ENCODE data around the gene SLC2A8.

Gene SLC2A8

GRCh38 chr9:127419348-127419747 is 22.4 kb downstream of the SLC2A8 start:
- H3K4me1 ChIP-seq (ENCODE audit: control insufficient read depth, insufficient read depth, low read length, poor library complexity, severe bottlenecking) = peaks cover 12% of the 10 kb centered on the region
- no peak overlapping the region for H3K27ac ChIP-seq (ENCODE audit: low read depth, low read length, severe bottlenecking)
- no peak overlapping the region for H3K4me3 ChIP-seq (ENCODE audit: extremely low read depth, insufficient read depth, low read length, poor library complexity, severe bottlenecking)
- no peaks in the 10 kb centered on the region for H3K9me3 ChIP-seq (ENCODE audit: control insufficient read depth, low read length)
- H3K36me3 ChIP-seq (ENCODE audit: control insufficient read depth, insufficient read depth, low read length) = no peaks in the 10 kb centered on the region
- WGBS, 2 experiments (ENCODE audit: insufficient coverage in 2 of 2) = 84 to 91% methylated on average over 6 of the region's 6 CpGs

- H3K4me3 ChIP-seq (ENCODE audit: extremely low read depth, insufficient read depth, low read length, poor library complexity, severe bottlenecking) = no peak overlapping the region
- WGBS, 2 experiments (ENCODE audit: insufficient coverage in 2 of 2) = 95 to 97% methylated on average over 5 to 6 of the region's 7 CpGs
- H3K36me3 ChIP-seq (ENCODE audit: control insufficient read depth, insufficient read depth, low read length) = peaks cover 2% of the 10 kb centered on the region
- no peak overlapping the region for H3K27ac ChIP-seq (ENCODE audit: low read depth, low read length, severe bottlenecking)
- peaks cover 6% of the 10 kb centered on the region for H3K4me1 ChIP-seq (ENCODE audit: control insufficient read depth, insufficient read depth, low read length, poor library complexity, severe bottlenecking)
- H3K9me3 ChIP-seq (ENCODE audit: control insufficient read depth, low read length) = no peaks in the 10 kb centered on the region
These were observed 24.1 kb downstream of the SLC2A8 start for GRCh38 chr9:127421057-127421456.

GRCh38 chr9:127422133-127422782 is 25.3 kb downstream of the SLC2A8 start:
- H3K36me3 ChIP-seq (ENCODE audit: control insufficient read depth, insufficient read depth, low read length) = peaks cover 11% of the 10 kb centered on the region
- H3K4me3 ChIP-seq (ENCODE audit: extremely low read depth, insufficient read depth, low read length, poor library complexity, severe bottlenecking) = no peak overlapping the region
- WGBS, 2 experiments (ENCODE audit: insufficient coverage in 2 of 2) = 91 to 97% methylated on average over 6 to 10 of the region's 10 CpGs
- no peak overlapping the region for H3K27ac ChIP-seq (ENCODE audit: low read depth, low read length, severe bottlenecking)
- H3K4me1 ChIP-seq (ENCODE audit: control insufficient read depth, insufficient read depth, low read length, poor library complexity, severe bottlenecking) = peaks cover 6% of the 10 kb centered on the region
- H3K9me3 ChIP-seq (ENCODE audit: control insufficient read depth, low read length) = no peaks in the 10 kb centered on the region

GRCh38 chr9:127422787-127423186 is 25.8 kb downstream of the SLC2A8 start:
- Histone ChIP-seq H3K4me1 (ENCODE audit: control insufficient read depth, insufficient read depth, low read length, poor library complexity, severe bottlenecking) (peaks cover 6% of the 10 kb centered on the region), H3K9me3 (ENCODE audit: control insufficient read depth, low read length) (no peaks in the 10 kb centered on the region), H3K27ac (ENCODE audit: low read depth, low read length, severe bottlenecking) (no peak overlapping the region), H3K4me3 (ENCODE audit: extremely low read depth, insufficient read depth, low read length, poor library complexity, severe bottlenecking) (peak overlapping the region; percentile 89), H3K36me3 (ENCODE audit: control insufficient read depth, insufficient read depth, low read length) (peaks cover 15% of the 10 kb centered on the region)
- 65 to 78% methylated on average over 5 of the region's 6 CpGs for WGBS, 2 experiments (ENCODE audit: insufficient coverage in 2 of 2)

GRCh38 chr9:127423476-127423933 is 26.5 kb downstream of the SLC2A8 start:
- H3K4me3 ChIP-seq (ENCODE audit: extremely low read depth, insufficient read depth, low read length, poor library complexity, severe bottlenecking) = peak overlapping the region; percentile 89
- peak overlapping the region; percentile 84 for H3K27ac ChIP-seq (ENCODE audit: low read depth, low read length, severe bottlenecking)
- 0 to 1% methylated on average over 6 to 8 of the region's 9 CpGs for WGBS, 2 experiments (ENCODE audit: insufficient coverage in 2 of 2)
- H3K9me3 ChIP-seq (ENCODE audit: control insufficient read depth, low read length) = no peaks in the 10 kb centered on the region
- H3K4me1 ChIP-seq (ENCODE audit: control insufficient read depth, insufficient read depth, low read length, poor library complexity, severe bottlenecking) = peaks cover 6% of the 10 kb centered on the region
- peaks cover 22% of the 10 kb centered on the region for H3K36me3 ChIP-seq (ENCODE audit: control insufficient read depth, insufficient read depth, low read length)

GRCh38 chr9:127423934-127424675 is 27.1 kb downstream of the SLC2A8 start, which contains the start of gene ZNF79:
ZNF79 (plus strand) TSS chr9:127424382; CDS start chr9:127424788, 406 bp downstream.
- 1% methylated on average over 50 to 51 of the region's 54 CpGs for WGBS, 2 experiments (ENCODE audit: insufficient coverage in 2 of 2)
- H3K9me3 ChIP-seq (ENCODE audit: control insufficient read depth, low read length) = no peaks in the 10 kb centered on the region

GRCh38 chr9:127424676-127424999 is 27.7 kb downstream of the SLC2A8 start:
- peaks cover 33% of the 10 kb centered on the region for H3K36me3 ChIP-seq (ENCODE audit: control insufficient read depth, insufficient read depth, low read length)
- peak overlapping the region; percentile 89 for H3K4me3 ChIP-seq (ENCODE audit: extremely low read depth, insufficient read depth, low read length, poor library complexity, severe bottlenecking)
- 0% methylated on average over 3 to 7 of the region's 13 CpGs for WGBS, 2 experiments (ENCODE audit: insufficient coverage in 2 of 2)
- peaks cover 6% of the 10 kb centered on the region for H3K4me1 ChIP-seq (ENCODE audit: control insufficient read depth, insufficient read depth, low read length, poor library complexity, severe bottlenecking)
- peak overlapping the region; percentile 84 for H3K27ac ChIP-seq (ENCODE audit: low read depth, low read length, severe bottlenecking)
- no peaks in the 10 kb centered on the region for H3K9me3 ChIP-seq (ENCODE audit: control insufficient read depth, low read length)

More at GRCh38 chr9:127423934-127424675, 27.1 kb downstream of the SLC2A8 start, which contains the start of gene ZNF79:
- Histone ChIP-seq H3K27ac (ENCODE audit: low read depth, low read length, severe bottlenecking) (peak within 1 kb of the TSS; percentile 84), H3K4me3 (ENCODE audit: extremely low read depth, insufficient read depth, low read length, poor library complexity, severe bottlenecking) (peak within 1 kb of the TSS; percentile 89), H3K36me3 (ENCODE audit: control insufficient read depth, insufficient read depth, low read length) (peaks cover 28% of the 10 kb centered on the region), H3K4me1 (ENCODE audit: control insufficient read depth, insufficient read depth, low read length, poor library complexity, severe bottlenecking) (peaks cover 6% of the 10 kb centered on the region)

GRCh38 chr9:127426756-127427155 is 29.8 kb downstream of the SLC2A8 start:
- Histone ChIP-seq H3K36me3 (ENCODE audit: control insufficient read depth, insufficient read depth, low read length) (peaks cover 55% of the 10 kb centered on the region), H3K9me3 (ENCODE audit: control insufficient read depth, low read length) (no peaks in the 10 kb centered on the region), H3K4me3 (ENCODE audit: extremely low read depth, insufficient read depth, low read length, poor library complexity, severe bottlenecking) (no peak overlapping the region), H3K27ac (ENCODE audit: low read depth, low read length, severe bottlenecking) (no peak overlapping the region), H3K4me1 (ENCODE audit: control insufficient read depth, insufficient read depth, low read length, poor library complexity, severe bottlenecking) (peaks cover 6% of the 10 kb centered on the region)
- WGBS, 2 experiments (ENCODE audit: insufficient coverage in 2 of 2) = no CpG with 5 or more reads among the region's 2 CpGs

- peaks cover 3% of the 10 kb centered on the region for H3K4me1 ChIP-seq (ENCODE audit: control insufficient read depth, insufficient read depth, low read length, poor library complexity, severe bottlenecking)
- no peak overlapping the region for H3K4me3 ChIP-seq (ENCODE audit: extremely low read depth, insufficient read depth, low read length, poor library complexity, severe bottlenecking)
- no peaks in the 10 kb centered on the region for H3K9me3 ChIP-seq (ENCODE audit: control insufficient read depth, low read length)
- WGBS, 2 experiments (ENCODE audit: insufficient coverage in 2 of 2) = 80% methylated on average over 1 of the region's 3 CpGs; no CpG with 5 or more reads in 1 of the 2 experiments
- H3K36me3 ChIP-seq (ENCODE audit: control insufficient read depth, insufficient read depth, low read length) = peaks cover 69% of the 10 kb centered on the region
- no peak overlapping the region for H3K27ac ChIP-seq (ENCODE audit: low read depth, low read length, severe bottlenecking)
These were observed 31.4 kb downstream of the SLC2A8 start for GRCh38 chr9:127428348-127428747.

- H3K4me3 ChIP-seq (ENCODE audit: extremely low read depth, insufficient read depth, low read length, poor library complexity, severe bottlenecking) = no peak overlapping the region
- 97 to 100% methylated on average over 7 to 8 of the region's 8 CpGs for WGBS, 2 experiments (ENCODE audit: insufficient coverage in 2 of 2)
- H3K36me3 ChIP-seq (ENCODE audit: control insufficient read depth, insufficient read depth, low read length) = peaks cover 90% of the 10 kb centered on the region
- H3K4me1 ChIP-seq (ENCODE audit: control insufficient read depth, insufficient read depth, low read length, poor library complexity, severe bottlenecking) = no peaks in the 10 kb centered on the region
- no peak overlapping the region for H3K27ac ChIP-seq (ENCODE audit: low read depth, low read length, severe bottlenecking)
- H3K9me3 ChIP-seq (ENCODE audit: control insufficient read depth, low read length) = no peaks in the 10 kb centered on the region
These were observed 33.4 kb downstream of the SLC2A8 start for GRCh38 chr9:127430415-127430814.

Data from mesodermal cell (in vitro differentiated cells).